HCEC 1CT (cell line): ENCODE measurements around the gene RASGRF2.

Source experiments
- DNase-seq: peaks from one replicate; pipeline ENCODE4 v3.0.0-alpha.2; 2017

RASGRF2 gene

DNA sequence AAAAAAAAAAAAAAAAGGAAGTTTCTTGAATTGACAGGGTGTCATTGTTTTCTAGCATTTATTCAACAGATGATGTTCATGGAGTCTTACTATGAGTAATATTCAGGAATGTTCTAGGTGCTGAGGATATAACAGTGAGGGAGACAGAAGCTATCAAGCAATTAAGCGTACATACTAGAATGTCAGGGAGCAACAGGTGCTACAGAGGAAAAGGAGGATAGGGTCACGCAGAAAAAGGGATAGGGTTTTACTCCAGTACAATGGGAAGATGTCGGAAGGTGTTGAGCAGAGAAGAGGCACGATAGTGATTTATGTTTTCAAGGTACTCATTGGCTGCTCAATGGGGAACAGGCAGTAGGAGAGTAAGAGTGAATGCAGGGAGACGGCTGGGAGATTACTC, 6.6 kb upstream of the RASGRF2 start:
- no peak for DNase-seq

DNA sequence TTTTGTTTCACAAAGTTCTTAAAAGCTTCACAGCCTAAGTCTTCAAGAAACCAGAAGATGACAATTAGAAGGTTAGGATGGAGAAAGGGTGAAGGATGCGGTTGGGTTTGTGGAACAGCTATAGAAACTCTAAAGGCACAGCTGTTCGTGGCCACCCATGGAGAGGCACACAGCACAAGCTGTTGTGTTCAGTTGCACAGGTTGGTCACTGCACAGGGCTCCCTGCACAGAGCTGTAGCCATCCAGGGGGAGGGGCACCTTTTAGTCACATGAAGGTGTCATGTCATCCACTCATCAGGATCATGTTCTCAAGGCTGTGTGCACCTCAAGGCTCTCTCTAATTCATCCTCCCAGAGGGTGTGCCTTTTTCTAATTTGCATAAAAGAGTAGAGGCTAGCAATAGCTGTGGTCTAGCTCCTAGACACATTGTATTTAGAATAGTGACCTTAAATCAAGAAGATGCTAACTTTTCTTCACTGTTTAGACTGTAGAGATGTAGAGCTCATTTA, 5.0 kb upstream of the RASGRF2 start:
- DNase-seq = no peak

DNA sequence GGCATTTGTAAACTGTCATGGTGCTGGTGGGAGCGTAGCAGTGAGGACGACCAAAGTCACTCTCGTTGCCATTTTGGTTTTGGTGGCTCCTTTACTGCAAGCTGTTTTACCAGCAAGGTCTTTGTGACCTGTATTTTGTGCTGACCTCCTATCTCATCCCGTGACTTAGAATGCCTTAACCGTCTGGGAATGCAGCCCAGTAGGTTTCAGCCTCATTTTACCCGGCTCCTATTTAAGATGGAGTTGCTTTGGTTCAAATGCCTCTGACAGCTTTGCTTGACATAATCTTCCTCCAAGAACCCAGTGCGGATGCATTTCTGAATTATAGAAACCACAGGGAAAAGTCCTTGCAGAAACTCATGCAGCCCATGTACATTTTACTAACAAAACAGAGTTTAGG, 3.9 kb upstream of the RASGRF2 start:
- no peak for DNase-seq

DNA sequence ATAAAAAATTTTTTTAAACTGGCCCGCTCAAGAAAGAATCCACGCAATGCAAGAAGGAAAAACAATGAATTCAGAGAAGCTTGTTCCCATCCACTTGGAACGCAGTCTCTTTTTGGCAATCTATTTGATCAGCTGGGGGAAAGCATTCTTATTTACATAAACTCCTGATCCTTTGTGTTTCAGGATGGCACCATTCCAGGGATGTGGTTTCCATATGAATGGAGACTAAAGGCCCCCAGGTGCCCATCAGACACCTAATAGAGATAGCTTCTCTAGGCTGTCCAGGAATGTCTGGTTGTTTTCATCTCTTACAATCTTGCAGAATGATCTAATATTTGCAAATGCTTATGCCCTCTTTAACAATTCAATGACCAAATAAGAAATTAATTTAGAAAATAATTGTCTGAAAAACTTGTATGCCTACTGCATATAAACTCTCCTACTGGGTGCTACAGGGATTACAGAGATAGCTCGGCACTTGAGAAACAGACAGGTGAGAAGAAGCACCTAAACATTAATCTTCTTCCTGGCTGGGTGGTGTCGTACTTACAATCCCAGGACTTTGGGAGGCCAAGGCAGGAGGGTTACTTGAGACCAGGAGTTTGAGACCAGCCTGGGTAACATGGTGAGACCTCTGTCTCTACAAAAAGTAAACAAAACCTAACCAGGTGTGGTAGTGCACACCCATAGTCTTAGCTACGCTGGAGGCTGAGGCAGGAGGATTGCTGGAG, 3.0 kb upstream of the RASGRF2 start:
- DNase-seq = no peak

DNA sequence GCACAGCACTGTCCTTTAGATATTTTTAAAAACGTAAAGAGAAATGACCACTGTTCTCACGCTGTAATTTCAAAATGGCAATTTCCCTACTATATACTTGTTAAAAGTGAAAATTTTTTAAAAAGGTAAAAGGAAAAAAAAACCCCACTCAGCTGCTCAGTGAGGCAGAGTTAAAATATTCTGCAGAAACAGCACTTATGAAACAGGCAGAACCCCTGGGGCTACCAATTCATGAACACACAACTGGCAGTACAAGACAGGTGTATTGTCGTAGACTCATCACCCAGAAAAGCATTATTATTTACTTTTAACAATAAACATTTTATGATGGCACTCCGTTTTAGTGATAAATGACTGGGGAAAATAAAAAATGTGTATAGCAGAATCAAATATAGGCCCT, 1.5 kb upstream of the RASGRF2 start:
- no peak for DNase-seq

DNA sequence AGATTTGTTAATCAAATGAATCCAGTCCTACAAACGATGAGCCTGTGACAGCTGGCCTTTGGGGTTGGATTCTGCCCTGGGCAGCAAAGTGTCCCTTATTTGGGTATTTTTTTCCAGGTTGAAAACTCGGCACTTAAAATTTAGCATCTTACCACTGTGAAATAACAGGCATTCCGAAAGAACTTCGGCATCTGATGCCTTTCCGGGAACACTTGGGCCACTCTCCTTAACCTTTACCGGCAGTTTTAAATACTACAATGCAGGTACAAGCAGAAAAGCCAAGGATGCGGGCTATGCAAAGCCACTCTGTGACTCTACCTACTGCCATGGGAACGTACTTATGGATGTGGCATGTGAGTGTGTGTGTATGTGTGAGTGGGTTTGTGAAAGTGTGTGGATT, 1.0 kb upstream of the RASGRF2 start:
- DNase-seq = no peak

DNA sequence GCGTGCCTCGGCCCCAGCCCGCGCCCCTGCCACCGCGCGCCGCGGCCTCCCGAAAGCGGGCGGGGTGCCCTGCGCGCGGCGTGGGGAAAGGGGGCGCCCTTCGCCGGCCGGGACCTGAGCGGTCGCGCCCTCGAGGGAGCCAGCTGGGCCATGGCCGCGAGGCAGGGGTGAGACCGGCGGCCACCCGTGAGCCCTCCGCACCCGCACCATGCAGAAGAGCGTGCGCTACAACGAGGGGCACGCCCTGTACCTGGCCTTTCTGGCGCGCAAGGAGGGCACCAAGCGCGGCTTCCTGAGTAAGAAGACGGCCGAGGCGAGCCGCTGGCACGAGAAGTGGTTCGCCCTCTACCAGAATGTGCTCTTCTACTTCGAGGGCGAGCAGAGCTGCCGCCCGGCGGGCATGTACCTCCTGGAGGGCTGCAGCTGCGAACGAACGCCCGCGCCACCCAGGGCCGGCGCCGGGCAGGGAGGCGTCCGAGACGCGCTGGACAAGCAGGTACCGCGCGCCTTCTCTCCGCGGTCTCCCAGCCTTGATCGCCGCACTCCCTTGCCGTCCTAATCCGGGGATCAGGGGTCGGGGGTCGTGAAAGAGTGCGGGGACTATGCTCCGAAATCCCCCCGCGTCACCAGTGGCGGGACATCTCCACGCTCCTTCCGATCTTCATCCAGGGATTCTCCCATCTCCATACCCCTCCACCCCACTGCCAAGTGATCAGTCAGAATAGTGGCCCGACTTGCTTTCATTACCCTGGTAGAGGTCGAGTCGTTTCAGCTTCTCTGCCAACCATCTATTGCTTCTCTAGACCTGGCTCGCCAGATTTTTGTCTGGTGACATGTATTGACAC, 590 bp downstream of the RASGRF2 start:
- peak; percentile 60 for DNase-seq

DNA sequence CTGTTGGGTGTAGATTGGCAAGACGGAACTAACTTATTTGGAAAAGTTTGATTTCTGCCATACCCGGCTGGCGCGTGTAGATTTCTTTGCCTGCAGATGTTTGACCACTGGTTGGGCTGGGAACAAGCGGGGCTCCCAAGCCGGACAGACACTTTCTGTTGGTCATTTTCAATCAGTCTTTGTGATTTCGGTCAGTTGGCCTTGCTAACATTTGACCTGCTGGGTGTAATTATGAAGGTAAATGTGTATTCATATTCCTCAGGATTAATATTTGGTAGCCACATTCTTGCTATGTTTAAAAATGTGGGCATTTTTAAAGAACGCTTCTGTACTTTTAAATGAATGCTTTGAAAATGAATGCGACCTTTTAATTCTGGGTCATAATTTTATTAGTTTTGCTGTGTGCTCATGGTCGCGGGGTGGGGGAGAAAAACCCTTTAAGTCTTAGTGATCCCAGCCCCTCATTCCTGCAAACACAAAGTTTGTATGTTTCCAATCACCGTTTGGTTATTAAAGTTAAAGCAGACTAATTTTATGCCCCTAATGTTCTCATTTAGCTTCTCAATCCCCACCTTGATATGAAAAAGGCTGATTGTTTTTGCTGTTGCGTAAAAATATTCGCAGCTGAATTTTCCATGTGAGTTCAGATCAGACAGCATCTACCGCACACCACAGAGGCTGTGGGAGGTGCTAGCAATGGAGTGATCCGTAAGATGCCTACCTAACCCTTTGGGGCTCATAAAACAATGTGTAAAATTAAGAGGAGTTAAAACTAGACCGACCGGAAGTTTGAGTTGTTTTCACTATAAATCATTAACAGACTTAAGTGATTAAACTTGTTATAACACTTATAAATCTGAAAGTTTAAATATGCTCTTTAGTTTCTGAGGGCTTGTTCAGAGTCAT, 1.5 kb downstream of the RASGRF2 start:
- peak; percentile 49 for DNase-seq

DNA sequence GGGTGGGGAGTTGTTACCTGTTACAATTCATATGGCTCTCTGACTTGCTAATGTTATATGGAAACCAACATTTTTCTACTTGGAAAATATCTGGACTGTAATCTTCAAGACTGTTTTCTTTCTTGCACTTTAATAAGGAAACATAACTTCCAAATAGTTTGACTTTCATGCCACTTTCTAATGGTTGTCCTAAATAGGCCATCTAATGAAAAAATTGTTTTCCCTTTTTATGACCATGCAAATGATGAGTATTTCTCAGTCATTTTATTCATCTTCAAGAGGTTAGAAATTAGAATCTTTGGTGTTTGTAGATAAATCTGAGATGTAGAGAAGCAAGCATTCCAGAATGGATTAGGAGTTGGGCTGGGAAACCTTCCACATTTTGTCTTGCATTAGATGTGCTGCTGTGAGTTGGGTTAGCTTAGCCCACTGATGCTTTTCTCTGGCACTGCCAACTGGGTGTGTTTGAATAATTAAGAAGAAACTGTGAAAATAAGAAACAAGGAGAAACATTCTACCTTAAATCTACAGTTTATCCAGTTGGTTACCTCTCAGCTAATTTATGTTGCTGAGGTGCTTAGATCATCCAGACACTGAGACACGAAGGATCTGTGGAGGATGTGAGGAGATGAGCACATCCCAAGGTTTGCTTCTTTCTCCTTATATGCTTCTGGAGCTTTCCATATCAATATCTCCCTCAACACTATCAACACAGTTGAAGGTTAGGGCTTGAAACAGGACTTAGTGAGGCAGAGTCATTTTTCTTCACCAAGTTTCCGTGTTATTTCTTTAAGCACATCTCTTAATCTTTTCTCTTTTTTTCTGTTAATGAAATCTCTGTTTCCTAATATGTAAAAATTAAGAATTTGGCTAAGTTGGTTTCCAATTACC, 2.7 kb downstream of the RASGRF2 start:
- DNase-seq = no peak

DNA sequence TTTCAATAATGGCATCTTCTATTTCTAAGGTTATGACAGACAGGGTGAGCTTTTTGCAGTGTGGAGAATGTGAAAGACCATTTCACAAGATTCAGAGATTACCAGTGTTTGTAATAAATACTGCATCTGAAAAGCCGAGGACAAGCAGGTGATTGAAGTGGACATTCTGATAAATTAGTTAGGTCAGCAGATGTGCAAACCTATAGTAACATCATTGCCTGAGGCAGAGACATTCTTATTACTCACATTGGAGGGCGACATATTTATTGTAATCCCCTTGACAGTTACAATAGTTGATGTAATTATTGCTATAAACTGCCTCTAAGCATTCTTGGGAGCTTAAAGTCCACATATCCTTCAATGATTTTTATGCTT, 3.3 kb downstream of the RASGRF2 start:
- no peak for DNase-seq

DNA sequence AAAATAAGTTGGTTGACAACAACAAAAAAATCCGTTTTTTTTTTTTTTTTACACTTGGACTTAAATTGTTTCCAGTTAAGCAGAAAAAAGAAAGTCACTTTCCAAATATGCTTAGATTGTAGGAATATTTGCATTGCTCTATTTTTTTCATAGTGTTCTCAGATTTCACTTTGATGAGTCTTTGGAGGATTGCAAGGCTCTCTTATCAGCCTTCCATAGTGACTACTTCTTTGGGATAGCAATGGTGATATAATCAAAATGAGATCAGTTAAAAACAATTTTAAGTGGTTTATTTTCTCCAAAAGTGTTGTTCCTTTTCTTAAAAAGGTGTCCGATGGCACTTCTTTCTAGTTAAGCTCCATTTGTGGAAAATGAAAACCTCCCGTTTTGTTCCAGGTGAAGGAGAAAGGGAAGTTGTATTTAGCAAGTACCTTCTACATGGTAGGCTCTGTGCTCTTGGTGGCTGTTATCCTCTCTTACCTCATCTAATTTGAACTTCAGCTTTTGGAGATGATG, 3.9 kb downstream of the RASGRF2 start:
- DNase-seq = peak; percentile 62

DNA sequence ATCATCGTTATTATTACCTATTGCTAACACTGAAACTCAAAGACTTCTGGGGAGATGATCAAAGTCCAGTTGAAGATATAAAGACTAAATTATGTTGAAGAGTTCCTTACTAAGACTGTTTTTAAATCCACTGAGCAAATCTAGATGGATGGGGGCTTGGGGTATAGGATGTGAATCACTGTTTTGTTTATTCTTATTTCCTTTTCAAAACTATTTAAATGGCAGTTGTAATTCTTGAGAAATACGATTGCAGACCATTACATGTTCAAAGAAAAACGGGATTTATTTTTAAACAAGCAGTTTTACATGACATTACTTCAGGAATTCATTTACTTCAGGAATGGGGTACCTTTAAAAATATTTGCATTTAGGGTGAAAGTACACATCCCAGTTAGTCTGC, 4.3 kb downstream of the RASGRF2 start:
- peak; percentile 55 for DNase-seq

DNA sequence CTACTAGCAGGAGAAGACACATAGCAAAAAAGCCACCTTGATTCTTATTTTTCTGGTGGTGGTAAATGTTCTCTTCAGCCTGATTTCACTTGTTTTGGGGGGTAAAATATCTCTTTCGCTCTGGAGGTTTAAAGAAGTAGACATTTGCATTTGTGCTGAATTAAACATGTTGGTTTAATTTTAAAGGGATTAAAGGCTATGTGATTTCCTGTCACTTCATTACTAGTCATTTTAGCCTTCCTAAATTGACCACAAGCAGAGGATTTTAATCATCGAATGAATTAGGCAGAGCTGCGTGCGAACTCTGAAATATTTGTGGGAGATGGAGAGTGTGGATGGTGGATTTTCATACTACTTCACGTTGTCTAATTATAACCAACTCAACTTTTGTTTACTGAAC, 4.8 kb downstream of the RASGRF2 start:
- no peak for DNase-seq

DNA sequence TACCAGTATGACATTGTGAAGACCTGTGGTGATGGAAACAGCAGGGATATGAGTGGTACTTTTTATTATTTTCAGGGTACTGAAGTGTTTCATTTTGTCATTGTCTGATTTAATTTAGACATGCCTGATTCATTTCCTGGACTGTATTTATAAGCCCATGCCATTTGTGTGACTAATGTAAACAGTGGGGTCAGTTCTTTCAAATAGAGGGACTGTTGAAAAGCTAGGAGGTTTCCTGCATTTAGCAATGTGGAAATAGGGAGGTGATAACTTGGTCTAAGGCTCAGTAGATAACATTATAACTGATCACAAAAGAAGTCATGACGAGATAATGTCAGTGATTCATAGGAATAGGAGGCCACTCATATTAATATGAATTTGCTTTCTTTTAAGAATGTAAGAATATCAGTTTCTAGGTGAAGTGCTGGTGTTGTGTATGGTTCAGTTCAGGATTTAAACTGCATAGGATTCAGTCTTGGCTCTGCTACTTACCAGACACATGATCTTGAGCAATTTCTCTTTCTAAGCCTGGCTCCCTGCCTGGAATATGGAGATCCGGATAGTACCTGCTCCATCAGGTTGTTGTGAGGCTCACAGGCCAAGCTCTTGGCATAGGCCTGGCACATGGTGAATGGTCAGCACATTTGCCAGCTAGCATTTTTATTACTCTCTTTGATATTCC, 7.5 kb downstream of the RASGRF2 start:
- DNase-seq = peak; percentile 97

DNA sequence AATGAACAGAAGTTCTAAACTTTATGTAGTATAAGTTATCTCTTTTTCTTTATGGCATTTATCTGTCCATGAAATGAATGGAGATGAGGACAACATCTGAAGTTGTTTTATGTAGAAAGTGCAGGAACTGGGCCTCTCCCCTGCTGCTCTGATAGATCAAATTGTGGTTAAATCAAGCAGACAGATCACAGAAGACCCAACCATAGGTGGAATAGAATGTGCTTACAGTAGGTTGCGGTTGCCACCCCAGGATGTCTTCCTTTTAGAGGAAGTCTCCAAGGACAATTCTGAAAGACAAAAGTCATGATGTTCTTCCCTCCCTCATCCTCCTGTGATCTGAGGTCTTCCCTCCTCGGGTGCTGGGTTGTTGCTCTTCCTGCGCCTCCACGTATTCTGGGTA, 12.9 kb downstream of the RASGRF2 start:
- no peak for DNase-seq

DNA sequence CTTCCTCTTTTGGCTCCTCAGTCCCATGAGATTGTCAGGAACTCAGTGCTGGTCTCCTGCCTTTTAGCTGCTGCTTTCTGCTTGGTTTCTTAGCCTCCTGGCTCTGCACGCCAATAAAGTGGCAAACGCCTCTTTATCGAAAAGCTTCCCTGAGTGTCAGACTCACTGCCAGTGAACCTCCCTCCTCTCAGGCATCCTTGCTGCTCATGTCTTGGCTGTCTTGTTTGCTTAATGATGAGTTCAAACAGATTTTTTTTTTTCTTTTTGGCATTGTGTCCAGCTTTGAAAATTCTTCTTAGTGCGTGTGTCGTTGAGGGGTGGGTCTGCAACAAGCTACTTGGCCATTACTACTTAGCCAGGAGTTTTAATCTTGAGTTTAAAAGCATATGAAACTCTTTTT, 14.9 kb downstream of the RASGRF2 start:
- no peak for DNase-seq

DNA sequence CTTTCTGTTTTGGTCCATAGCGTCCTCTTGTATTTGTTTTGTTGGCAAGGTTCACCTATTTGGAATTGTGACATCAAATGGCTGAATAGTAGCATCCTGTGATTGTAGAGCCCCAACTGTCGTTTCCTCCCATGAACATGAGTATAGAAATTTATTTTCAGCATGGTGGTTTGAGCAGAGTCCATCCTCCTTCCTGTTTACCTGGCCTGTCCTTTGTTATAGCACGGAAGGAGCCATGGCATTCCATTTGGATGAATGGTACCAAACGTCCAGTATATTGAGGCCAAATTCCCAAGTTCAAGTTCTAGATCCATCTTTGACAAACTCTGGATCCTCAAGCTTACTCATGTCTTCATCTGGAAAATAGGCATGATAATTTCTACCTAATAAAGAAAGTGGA, 16.8 kb downstream of the RASGRF2 start:
- DNase-seq = no peak

DNA sequence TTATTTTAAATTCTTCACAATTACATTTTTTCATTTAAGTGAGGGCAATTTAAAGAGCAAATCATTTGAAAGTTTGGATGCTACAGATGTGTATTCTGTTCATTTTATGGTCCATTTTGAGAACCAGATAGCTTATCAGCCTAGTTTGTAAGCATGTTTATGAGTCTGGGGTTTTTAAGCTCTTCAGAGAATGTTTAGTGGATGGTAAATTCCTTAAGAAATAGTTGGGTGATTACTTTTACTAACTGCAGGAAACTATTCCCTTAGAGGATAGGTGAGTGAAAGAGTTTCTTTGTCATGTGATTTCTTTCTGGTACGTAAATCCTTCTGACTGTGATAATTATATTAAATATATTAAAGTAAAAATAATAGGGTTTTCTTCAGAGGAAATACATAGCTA, 17.6 kb downstream of the RASGRF2 start:
- no peak for DNase-seq

DNA sequence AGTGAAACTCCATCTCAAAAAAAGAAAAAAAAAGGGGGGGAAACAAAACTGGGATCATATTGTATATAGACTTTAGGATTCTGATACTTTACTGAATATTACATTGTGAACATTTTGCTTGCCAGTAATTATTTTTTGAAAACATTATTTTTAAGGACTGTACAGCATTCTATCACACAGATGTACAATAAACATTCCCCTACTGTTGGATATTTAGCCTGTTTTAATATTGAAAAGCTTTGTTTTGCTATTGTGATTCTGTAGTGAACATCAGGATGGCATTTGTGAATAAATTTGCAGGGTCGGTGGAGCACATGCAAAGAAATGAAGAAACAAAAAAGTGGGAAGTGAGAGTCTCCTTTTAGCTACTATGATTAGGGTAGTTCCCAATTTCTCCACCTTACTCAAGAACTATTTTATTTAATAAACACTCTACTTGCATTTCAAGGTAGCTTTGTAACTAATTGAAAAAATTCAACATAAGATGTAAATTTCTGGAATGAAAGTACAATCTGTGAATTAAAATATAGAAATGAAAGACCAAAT, 18.7 kb downstream of the RASGRF2 start:
- DNase-seq = no peak

DNA sequence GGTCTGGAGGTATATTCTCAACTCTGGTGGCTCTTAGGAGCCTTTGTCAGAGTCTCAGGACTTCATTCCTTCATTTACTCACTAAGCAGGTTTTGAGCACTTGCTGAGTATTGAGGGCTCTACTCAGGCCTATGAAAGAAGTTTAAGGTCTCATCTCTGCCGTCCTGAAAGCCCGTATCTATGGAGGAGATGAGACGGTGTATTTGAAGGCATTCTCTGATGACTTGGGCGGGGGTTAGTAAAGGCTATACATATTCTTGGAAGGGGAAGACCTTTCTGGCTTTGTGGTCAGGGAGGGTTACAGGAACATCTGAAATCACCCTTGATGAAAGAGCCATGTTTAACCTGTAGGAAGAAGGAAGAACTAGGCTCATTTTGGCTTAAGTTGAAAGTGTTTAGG, 21.9 kb downstream of the RASGRF2 start:
- no peak for DNase-seq

DNA sequence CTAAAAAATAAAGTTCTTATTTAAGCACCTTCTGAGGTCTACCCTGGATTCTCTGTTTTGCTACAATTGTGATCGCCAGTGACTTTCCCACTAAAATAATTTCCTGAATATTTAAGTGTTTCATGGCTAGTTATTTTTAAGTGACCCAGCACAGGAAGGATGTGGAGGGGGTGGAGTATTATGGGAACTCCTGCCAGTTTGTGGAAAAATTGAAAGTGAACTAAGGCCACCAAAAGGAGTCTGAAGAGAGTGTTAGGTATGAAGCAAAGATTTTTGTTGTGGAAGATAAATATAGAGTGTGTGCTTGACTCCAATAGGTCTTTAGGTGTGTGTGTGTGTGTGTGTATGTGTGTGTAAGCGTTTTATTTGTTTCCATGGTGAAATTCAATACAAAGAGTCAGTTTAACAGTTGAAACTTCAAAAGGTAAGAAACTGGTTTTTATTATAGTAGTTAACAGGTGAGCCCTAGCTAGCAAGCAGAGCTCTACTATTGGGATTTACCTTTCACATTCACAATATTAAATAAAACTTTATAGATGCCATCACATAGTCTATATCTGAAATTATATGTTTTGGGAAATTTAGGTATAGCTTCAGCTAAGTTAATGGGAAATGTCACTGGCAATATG, 25.6 kb downstream of the RASGRF2 start:
- no peak for DNase-seq
